ENCODE data around the gene CAMTA1.
"Not testable (repeated sequence)": the region's sequence is repeated elsewhere in the genome, so short reads cannot be mapped to it uniquely, and the experiment has no call there.

The CAMTA1 gene

GRCh38 chr1:7149080-7149838, 364.0 kb downstream of the CAMTA1 start:
- Histone ChIP-seq H3K9me3 (ENCODE audit: control insufficient read depth, low read length) (no peaks in the 10 kb centered on the region), H3K27me3 (ENCODE audit: control insufficient read depth, insufficient read depth, low read length, poor library complexity, severe bottlenecking) (no peaks in the 10 kb centered on the region), H3K27ac (ENCODE audit: insufficient read depth, low read depth, low read length, poor library complexity, severe bottlenecking) (no peak overlapping the region), H3K4me3 (ENCODE audit: insufficient read depth, low read depth, low read length) (no peak overlapping the region), H3K4me1 (ENCODE audit: control insufficient read depth, insufficient read depth, low read length) (peaks cover 15% of the 10 kb centered on the region), H3K36me3 (ENCODE audit: control insufficient read depth, insufficient read depth, low read length) (no peaks in the 10 kb centered on the region)
- WGBS, 2 experiments, result 64 to 66% methylated on average over 31 of the region's 31 CpGs

GRCh38 chr1:7150724-7151280, 365.5 kb downstream of the CAMTA1 start:
- Histone ChIP-seq H3K36me3 (ENCODE audit: control insufficient read depth, insufficient read depth, low read length) (no peaks in the 10 kb centered on the region), H3K27ac (ENCODE audit: insufficient read depth, low read depth, low read length, poor library complexity, severe bottlenecking) (no peak overlapping the region), H3K27me3 (ENCODE audit: control insufficient read depth, insufficient read depth, low read length, poor library complexity, severe bottlenecking) (no peaks in the 10 kb centered on the region), H3K9me3 (ENCODE audit: control insufficient read depth, low read length) (no peaks in the 10 kb centered on the region), H3K4me3 (ENCODE audit: insufficient read depth, low read depth, low read length) (no peak overlapping the region), H3K4me1 (ENCODE audit: control insufficient read depth, insufficient read depth, low read length) (peaks cover 15% of the 10 kb centered on the region)
- WGBS, 2 experiments, result 90 to 93% methylated on average over 19 of the region's 19 CpGs

- Histone ChIP-seq H3K27ac (ENCODE audit: insufficient read depth, low read depth, low read length, poor library complexity, severe bottlenecking) (no peak overlapping the region), H3K9me3 (ENCODE audit: control insufficient read depth, low read length) (no peaks in the 10 kb centered on the region), H3K4me1 (ENCODE audit: control insufficient read depth, insufficient read depth, low read length) (peaks cover 15% of the 10 kb centered on the region), H3K27me3 (ENCODE audit: control insufficient read depth, insufficient read depth, low read length, poor library complexity, severe bottlenecking) (no peaks in the 10 kb centered on the region), H3K36me3 (ENCODE audit: control insufficient read depth, insufficient read depth, low read length) (no peaks in the 10 kb centered on the region), H3K4me3 (ENCODE audit: insufficient read depth, low read depth, low read length) (no peak overlapping the region)
- 92 to 94% methylated on average over 7 of the region's 7 CpGs for WGBS, 2 experiments
Measured at GRCh38 chr1:7151978-7152377, 366.7 kb downstream of the CAMTA1 start.

GRCh38 chr1:7152655-7153054, 367.4 kb downstream of the CAMTA1 start:
- 85 to 88% methylated on average over 10 of the region's 10 CpGs for WGBS, 2 experiments
- H3K27me3 ChIP-seq (ENCODE audit: control insufficient read depth, insufficient read depth, low read length, poor library complexity, severe bottlenecking), result no peaks in the 10 kb centered on the region
- no peak overlapping the region for H3K4me3 ChIP-seq (ENCODE audit: insufficient read depth, low read depth, low read length)
- peaks cover 15% of the 10 kb centered on the region for H3K4me1 ChIP-seq (ENCODE audit: control insufficient read depth, insufficient read depth, low read length)
- no peaks in the 10 kb centered on the region for H3K36me3 ChIP-seq (ENCODE audit: control insufficient read depth, insufficient read depth, low read length)
- no peaks in the 10 kb centered on the region for H3K9me3 ChIP-seq (ENCODE audit: control insufficient read depth, low read length)
- no peak overlapping the region for H3K27ac ChIP-seq (ENCODE audit: insufficient read depth, low read depth, low read length, poor library complexity, severe bottlenecking)

GRCh38 chr1:7153464-7153863, 368.2 kb downstream of the CAMTA1 start:
- no peaks in the 10 kb centered on the region for H3K36me3 ChIP-seq (ENCODE audit: control insufficient read depth, insufficient read depth, low read length)
- WGBS, 2 experiments, result 58 to 61% methylated on average over 10 of the region's 10 CpGs
- no peak overlapping the region for H3K27ac ChIP-seq (ENCODE audit: insufficient read depth, low read depth, low read length, poor library complexity, severe bottlenecking)
- H3K9me3 ChIP-seq (ENCODE audit: control insufficient read depth, low read length), result no peaks in the 10 kb centered on the region
- peaks cover 15% of the 10 kb centered on the region for H3K4me1 ChIP-seq (ENCODE audit: control insufficient read depth, insufficient read depth, low read length)
- H3K27me3 ChIP-seq (ENCODE audit: control insufficient read depth, insufficient read depth, low read length, poor library complexity, severe bottlenecking), result no peaks in the 10 kb centered on the region
- H3K4me3 ChIP-seq (ENCODE audit: insufficient read depth, low read depth, low read length), result no peak overlapping the region

- Histone ChIP-seq H3K4me1 (ENCODE audit: control insufficient read depth, insufficient read depth, low read length) (no peaks in the 10 kb centered on the region), H3K9me3 (ENCODE audit: control insufficient read depth, low read length) (no peaks in the 10 kb centered on the region), H3K27ac (ENCODE audit: insufficient read depth, low read depth, low read length, poor library complexity, severe bottlenecking) (no peak overlapping the region), H3K27me3 (ENCODE audit: control insufficient read depth, insufficient read depth, low read length, poor library complexity, severe bottlenecking) (no peaks in the 10 kb centered on the region), H3K4me3 (ENCODE audit: insufficient read depth, low read depth, low read length) (no peak overlapping the region), H3K36me3 (ENCODE audit: control insufficient read depth, insufficient read depth, low read length) (no peaks in the 10 kb centered on the region)
- 89 to 96% methylated on average over 6 of the region's 6 CpGs for WGBS, 2 experiments
Measured at GRCh38 chr1:7159116-7159781, 374.0 kb downstream of the CAMTA1 start.

GRCh38 chr1:7168554-7168953, 383.3 kb downstream of the CAMTA1 start:
- WGBS, 2 experiments, result 88 to 92% methylated on average over 2 of the region's 2 CpGs
- not testable (repeated sequence) for H3K9me3 ChIP-seq (ENCODE audit: control insufficient read depth, low read length); H3K27ac ChIP-seq (ENCODE audit: insufficient read depth, low read depth, low read length, poor library complexity, severe bottlenecking); H3K36me3 ChIP-seq (ENCODE audit: control insufficient read depth, insufficient read depth, low read length); H3K4me3 ChIP-seq (ENCODE audit: insufficient read depth, low read depth, low read length); H3K27me3 ChIP-seq (ENCODE audit: control insufficient read depth, insufficient read depth, low read length, poor library complexity, severe bottlenecking); H3K4me1 ChIP-seq (ENCODE audit: control insufficient read depth, insufficient read depth, low read length)

GRCh38 chr1:7171168-7171567, 385.9 kb downstream of the CAMTA1 start:
- H3K9me3 ChIP-seq (ENCODE audit: control insufficient read depth, low read length), result no peaks in the 10 kb centered on the region
- H3K4me3 ChIP-seq (ENCODE audit: insufficient read depth, low read depth, low read length), result no peak overlapping the region
- 87 to 100% methylated on average over 1 of the region's 1 CpG for WGBS, 2 experiments
- no peak overlapping the region for H3K27ac ChIP-seq (ENCODE audit: insufficient read depth, low read depth, low read length, poor library complexity, severe bottlenecking)
- no peaks in the 10 kb centered on the region for H3K4me1 ChIP-seq (ENCODE audit: control insufficient read depth, insufficient read depth, low read length)
- H3K27me3 ChIP-seq (ENCODE audit: control insufficient read depth, insufficient read depth, low read length, poor library complexity, severe bottlenecking), result no peaks in the 10 kb centered on the region
- H3K36me3 ChIP-seq (ENCODE audit: control insufficient read depth, insufficient read depth, low read length), result no peaks in the 10 kb centered on the region

GRCh38 chr1:7171574-7171973, 386.3 kb downstream of the CAMTA1 start:
- Histone ChIP-seq H3K27me3 (ENCODE audit: control insufficient read depth, insufficient read depth, low read length, poor library complexity, severe bottlenecking) (no peaks in the 10 kb centered on the region), H3K9me3 (ENCODE audit: control insufficient read depth, low read length) (no peaks in the 10 kb centered on the region), H3K4me3 (ENCODE audit: insufficient read depth, low read depth, low read length) (no peak overlapping the region), H3K4me1 (ENCODE audit: control insufficient read depth, insufficient read depth, low read length) (no peaks in the 10 kb centered on the region), H3K27ac (ENCODE audit: insufficient read depth, low read depth, low read length, poor library complexity, severe bottlenecking) (no peak overlapping the region), H3K36me3 (ENCODE audit: control insufficient read depth, insufficient read depth, low read length) (no peaks in the 10 kb centered on the region)
- 87 to 94% methylated on average over 6 of the region's 6 CpGs for WGBS, 2 experiments

GRCh38 chr1:7172804-7173203, 387.6 kb downstream of the CAMTA1 start:
- H3K9me3 ChIP-seq (ENCODE audit: control insufficient read depth, low read length), result no peaks in the 10 kb centered on the region
- no peaks in the 10 kb centered on the region for H3K4me1 ChIP-seq (ENCODE audit: control insufficient read depth, insufficient read depth, low read length)
- H3K27ac ChIP-seq (ENCODE audit: insufficient read depth, low read depth, low read length, poor library complexity, severe bottlenecking), result no peak overlapping the region
- 93% methylated on average over 14 of the region's 14 CpGs for WGBS, 2 experiments
- H3K27me3 ChIP-seq (ENCODE audit: control insufficient read depth, insufficient read depth, low read length, poor library complexity, severe bottlenecking), result no peaks in the 10 kb centered on the region
- no peak overlapping the region for H3K4me3 ChIP-seq (ENCODE audit: insufficient read depth, low read depth, low read length)
- no peaks in the 10 kb centered on the region for H3K36me3 ChIP-seq (ENCODE audit: control insufficient read depth, insufficient read depth, low read length)
